Measurements from ENCODE around the gene PAQR4.
"Not testable (repeated sequence)": the region's sequence is repeated elsewhere in the genome, so short reads cannot be mapped to it uniquely, and the experiment has no call there.

The PAQR4 gene

DNA sequence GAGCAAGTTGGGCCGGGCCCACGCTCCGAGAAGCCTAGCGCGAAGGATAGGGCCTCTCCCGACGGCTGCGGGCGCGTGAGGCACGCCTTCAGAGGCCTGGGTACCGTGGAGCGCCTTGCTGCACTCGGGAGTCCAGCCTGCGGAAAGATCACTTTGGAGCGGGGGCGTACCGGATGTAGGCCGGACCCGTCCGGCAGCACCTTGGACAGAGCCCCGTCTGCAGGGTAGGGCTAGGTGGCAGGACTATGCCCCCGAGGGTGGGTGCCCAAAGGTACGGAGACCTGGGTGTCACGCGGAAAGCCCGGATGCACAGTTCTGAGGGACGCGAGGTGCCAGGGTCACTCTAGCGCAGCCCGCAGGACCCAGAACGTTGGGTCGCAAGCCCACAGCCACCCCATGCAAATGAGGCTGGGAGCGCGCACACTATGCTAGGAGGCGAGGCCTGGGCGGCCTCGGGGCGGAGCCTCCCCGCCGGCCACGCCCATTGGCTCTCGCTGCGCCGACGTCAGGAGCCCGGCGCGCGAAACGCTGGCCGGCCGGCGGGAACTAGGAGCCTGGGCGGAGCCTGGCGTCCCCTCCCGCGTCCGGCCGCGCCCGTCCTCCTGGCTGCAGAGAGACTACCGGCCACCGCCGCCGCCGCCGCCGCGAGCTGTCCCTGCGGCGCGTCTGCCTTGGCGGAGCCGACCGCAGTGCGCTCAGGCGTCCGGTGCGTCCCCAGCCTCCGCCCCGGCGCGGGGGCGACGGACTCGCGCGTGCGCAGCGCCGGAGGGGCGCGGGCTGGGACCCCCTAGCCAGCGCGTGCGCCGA, at the start of gene PAQR4:
Gene PAQR4, plus strand, starts transcription at position 611 of the 807 bp plus-strand sequence. CDS start 327 bp downstream, outside the sequence.
- peak; percentile 86 to 91 for DNase-seq (ENCODE audit: low spot score in 2 of 2)
- Histone ChIP-seq H3K36me3 (replicated peaks) (peaks cover 45% of the 10 kb centered on the region), H3K9me3 (no peaks in the 10 kb centered on the region), H3K4me3 (peak within 1 kb of the TSS; percentile 93), H3K27me3 (ENCODE audit: low read depth) (no peaks in the 10 kb centered on the region), H3K4me1 (peaks cover 21% of the 10 kb centered on the region)
- in situ Hi-C loops (cut with MboI; ENCODE audit: low sequenced_read_pairs) = no loop called here

DNA sequence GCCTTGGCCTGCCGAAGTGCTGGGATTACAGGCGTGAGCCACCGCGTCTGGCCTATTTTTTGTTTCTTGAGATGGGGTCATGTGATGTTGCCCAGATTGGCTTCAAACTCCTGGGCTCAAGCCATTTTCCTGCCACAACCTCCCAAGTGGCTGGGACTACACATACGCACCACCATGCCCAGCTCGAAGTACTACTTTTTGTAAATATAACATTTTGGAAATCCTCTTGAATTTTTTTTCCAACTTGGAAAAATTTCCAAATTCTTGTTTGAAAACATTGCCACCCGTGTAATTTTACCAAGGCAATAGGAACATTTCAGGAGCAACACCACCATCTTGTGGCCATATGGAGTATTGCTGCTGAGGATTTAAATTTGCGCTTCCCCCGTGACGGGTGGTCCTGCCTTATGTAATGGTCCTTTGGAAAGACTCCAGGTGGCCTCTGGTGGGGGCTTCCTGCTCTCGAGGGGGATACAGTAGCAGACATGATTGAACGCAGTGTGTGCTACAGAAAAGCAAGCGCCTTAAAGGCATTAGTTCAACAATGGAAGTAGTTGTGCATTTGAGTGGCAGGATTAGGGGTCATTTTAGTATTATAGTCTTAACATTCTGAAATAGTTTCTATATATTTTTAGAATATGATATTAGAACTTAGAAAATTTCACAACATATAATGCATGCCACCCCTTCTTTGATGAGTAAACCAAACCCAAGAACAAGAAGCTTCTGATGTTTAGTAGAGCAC, 49.5 kb upstream of the PAQR4 start:
- peak; percentile 34 to 75 for DNase-seq (ENCODE audit: low spot score in 2 of 2)
- H3K4me1 ChIP-seq = no peaks in the 10 kb centered on the region
- in situ Hi-C loops (cut with MboI; ENCODE audit: low sequenced_read_pairs) = no loop called here
- H3K9me3 ChIP-seq = no peaks in the 10 kb centered on the region
- H3K36me3 ChIP-seq (replicated peaks) = peaks cover 18% of the 10 kb centered on the region
- no peaks in the 10 kb centered on the region for H3K27me3 ChIP-seq (ENCODE audit: low read depth)
- H3K4me3 ChIP-seq = no peak overlapping the region

GRCh38 chr16:2923481-2923880, 45.7 kb upstream of the PAQR4 start:
- Histone ChIP-seq H3K4me3 (no peak overlapping the region), H3K4me1 (peaks cover 10% of the 10 kb centered on the region; the same call in 1 of the 2 replicates), H3K9me3 (no peaks in the 10 kb centered on the region), H3K36me3 (replicated peaks) (0 out of 2 replicates have a peak, but pooled peaks cover 3% of the 10 kb centered on the region), H3K27me3 (ENCODE audit: low read depth) (no peaks in the 10 kb centered on the region)
- DNase-seq (ENCODE audit: low spot score in 2 of 2) = no peak
- in situ Hi-C loops (cut with MboI; ENCODE audit: low sequenced_read_pairs) = no loop called here

DNA sequence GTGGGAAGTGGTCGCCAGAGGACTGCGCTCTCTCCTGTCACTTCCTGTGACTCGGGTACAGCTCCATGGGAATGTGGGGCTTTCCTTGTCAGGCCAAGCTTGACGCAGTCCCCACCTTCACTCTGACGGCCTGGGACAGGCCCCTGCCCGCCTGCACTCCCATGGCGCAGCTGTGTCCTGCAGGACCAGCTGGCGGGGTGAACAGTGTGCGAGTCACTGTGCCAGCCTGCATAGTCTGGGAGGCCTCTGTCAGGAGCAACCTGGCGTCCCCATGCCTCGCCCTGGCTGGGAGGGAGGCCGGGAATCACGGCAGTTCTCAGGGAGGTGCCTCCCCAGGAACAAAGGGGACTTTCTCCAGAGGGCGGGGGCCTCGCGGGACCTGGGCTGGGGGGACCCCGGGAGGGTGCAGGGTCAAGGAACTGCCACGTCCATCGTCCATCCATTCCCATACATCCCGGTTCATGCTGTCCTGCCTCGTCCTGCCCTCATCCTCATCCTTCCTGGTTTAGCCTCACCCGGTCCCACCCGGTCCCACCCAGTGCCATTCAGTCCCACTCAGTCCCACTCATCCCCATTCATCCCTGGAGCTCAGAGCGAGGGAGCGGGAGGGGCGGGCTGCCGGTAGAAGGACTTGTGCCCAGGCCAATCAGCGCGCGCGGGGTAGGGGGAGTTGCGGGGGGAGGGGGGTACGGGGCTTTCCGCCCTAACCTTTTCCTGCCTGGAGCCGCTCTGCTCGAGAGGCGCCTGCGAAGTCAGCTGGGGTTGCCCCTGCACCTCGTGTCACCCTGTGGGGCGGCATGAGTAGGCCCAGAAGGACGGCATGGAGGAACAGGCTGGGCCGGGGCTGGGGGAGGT, 44.0 kb upstream of the PAQR4 start:
- H3K36me3 ChIP-seq (replicated peaks) = 0 out of 2 replicates have a peak, but pooled peaks cover 3% of the 10 kb centered on the region
- H3K27me3 ChIP-seq (ENCODE audit: low read depth) = no peaks in the 10 kb centered on the region
- in situ Hi-C loops (cut with MboI; ENCODE audit: low sequenced_read_pairs) = no loop called here
- peaks cover 10% of the 10 kb centered on the region; the same call in 1 of the 2 replicates for H3K4me1 ChIP-seq
- no peak for DNase-seq (ENCODE audit: low spot score in 2 of 2)
- no peaks in the 10 kb centered on the region for H3K9me3 ChIP-seq
- H3K4me3 ChIP-seq = no peak overlapping the region

DNA sequence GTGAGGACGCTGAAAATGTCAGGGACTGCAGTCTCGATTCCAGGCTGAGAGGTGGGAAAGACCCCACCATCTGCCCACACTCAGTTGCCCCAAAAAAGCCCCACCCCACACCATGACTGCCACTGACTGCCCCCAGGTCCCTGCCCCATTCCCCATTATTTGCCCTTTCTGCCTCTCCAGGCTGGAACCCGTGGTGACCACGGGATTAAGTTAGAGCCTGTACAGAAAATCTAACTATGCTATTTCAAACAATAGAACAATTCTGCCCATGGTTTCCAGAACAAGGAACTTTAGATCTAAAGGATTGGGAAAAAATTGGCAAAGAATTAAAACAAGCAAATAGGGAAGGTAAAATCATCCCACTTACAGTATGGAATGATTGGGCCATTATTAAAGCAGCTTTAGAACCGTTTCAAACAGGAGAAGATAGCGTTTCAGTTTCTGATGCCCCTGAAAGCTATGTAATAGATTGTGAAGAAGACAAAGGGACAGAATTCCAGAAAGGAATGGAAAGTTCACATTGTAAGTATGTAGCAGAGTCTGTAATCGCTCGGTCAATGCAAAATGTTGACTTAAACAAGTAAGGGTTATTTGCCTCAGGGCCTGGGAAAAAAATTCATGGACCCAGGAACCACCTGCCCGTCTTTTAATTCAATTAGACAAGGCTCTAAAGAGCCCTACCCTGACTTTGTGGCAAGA, 43.0 kb upstream of the PAQR4 start:
- Histone ChIP-seq H3K4me3 (no peak overlapping the region), H3K4me1 (peaks cover 10% of the 10 kb centered on the region; the same call in 1 of the 2 replicates), H3K36me3 (replicated peaks) (peaks cover 3% of the 10 kb centered on the region; the same call in 1 of the 2 replicates), H3K9me3 (no peaks in the 10 kb centered on the region), H3K27me3 (ENCODE audit: low read depth) (no peaks in the 10 kb centered on the region)
- no peak for DNase-seq (ENCODE audit: low spot score in 2 of 2)
- in situ Hi-C loops (cut with MboI; ENCODE audit: low sequenced_read_pairs) = no loop called here

DNA sequence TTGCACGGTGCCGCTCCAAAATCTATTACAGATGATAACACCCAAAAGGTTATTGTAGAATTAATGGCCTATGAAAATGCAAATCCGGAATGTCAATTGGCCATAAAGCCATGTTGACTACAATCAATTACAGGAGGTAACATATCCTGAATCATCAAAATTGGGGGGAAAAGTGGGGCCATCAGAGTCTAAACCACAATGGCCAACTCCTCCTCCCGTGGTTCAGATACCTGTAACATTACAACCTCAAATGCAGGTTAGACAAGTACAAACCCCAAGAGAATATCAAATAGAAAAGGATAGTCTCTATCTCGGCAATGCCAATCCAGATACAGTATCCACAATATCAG, 42.5 kb upstream of the PAQR4 start:
- H3K36me3 ChIP-seq (replicated peaks) = peaks cover 3% of the 10 kb centered on the region; the same call in 1 of the 2 replicates
- no peak for DNase-seq (ENCODE audit: low spot score in 2 of 2)
- in situ Hi-C loops (cut with MboI; ENCODE audit: low sequenced_read_pairs) = no loop called here
- H3K4me1 ChIP-seq = peaks cover 10% of the 10 kb centered on the region; the same call in 1 of the 2 replicates
- no peaks in the 10 kb centered on the region for H3K9me3 ChIP-seq
- H3K4me3 ChIP-seq = no peak overlapping the region
- H3K27me3 ChIP-seq (ENCODE audit: low read depth) = no peaks in the 10 kb centered on the region

DNA sequence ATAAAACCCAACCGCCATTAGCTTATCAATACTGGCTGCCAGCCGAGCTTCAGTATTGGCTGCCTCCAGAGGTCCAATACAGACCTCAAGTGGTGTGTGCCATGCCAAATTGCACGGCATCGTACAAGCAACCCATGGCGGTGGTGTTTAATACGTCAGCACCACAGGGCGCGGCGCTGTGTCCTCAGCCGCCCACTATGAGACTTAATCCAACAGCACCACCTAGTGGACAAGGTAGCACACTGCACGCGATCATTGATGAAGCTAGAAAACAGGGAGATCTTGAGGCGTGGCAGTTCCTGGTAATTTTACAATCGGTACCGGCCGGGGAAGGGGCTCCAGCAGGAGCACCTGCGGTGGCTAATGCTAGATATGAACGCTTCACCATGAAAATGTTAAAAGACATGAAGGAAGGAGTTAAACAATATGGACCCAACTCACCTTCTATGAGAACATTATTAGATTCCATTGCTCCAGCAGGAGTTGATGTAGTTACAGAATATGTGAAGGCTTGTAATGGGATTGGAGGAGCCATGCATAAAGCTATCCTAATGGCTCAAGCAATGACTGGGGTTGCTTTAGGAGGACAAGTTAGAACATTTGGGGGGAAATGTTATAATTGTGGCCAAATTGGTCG, 42.0 kb upstream of the PAQR4 start:
- Histone ChIP-seq H3K4me3 (no peak overlapping the region), H3K9me3 (no peaks in the 10 kb centered on the region), H3K27me3 (ENCODE audit: low read depth) (no peaks in the 10 kb centered on the region), H3K36me3 (replicated peaks) (no peaks in the 10 kb centered on the region; the same call in 1 of the 2 replicates), H3K4me1 (peaks cover 10% of the 10 kb centered on the region; the same call in 1 of the 2 replicates)
- in situ Hi-C loops (cut with MboI; ENCODE audit: low sequenced_read_pairs) = no loop called here
- DNase-seq (ENCODE audit: low spot score in 2 of 2) = peak; percentile 69 to 90

- H3K4me1 ChIP-seq; DNase-seq (ENCODE audit: low spot score in 2 of 2); H3K9me3 ChIP-seq; H3K4me3 ChIP-seq; H3K36me3 ChIP-seq (replicated peaks); in situ Hi-C loops (cut with MboI; ENCODE audit: low sequenced_read_pairs); H3K27me3 ChIP-seq (ENCODE audit: low read depth): not testable (repeated sequence)
Observed at GRCh38 chr16:2928151-2928550, 41.0 kb upstream of the PAQR4 start.

DNA sequence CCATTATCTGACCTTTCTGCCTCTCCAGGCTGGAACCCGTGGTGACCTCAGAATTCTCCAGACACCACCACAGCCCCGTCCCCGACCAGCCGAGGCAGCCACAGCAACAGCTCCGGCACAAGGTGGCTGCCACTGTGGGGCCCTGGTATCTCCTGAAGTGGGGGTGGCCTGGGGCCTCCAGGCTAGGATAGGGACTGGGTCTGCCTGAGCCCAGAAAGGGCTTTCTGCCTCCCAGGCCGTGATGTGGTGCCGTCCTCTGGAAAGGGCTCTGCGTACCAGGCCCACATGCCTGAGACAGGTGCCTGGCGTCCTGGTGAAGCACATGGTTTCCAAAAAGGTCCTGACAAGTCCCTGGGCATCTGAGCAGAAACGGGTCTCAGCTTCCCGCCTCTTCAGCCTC, 40.4 kb upstream of the PAQR4 start:
- in situ Hi-C loops (cut with MboI; ENCODE audit: low sequenced_read_pairs) = no loop called here
- Histone ChIP-seq H3K4me1 (peaks cover 10% of the 10 kb centered on the region; the same call in 1 of the 2 replicates), H3K4me3 (no peak overlapping the region), H3K9me3 (no peaks in the 10 kb centered on the region), H3K27me3 (ENCODE audit: low read depth) (no peaks in the 10 kb centered on the region), H3K36me3 (replicated peaks) (no peaks in the 10 kb centered on the region; the same call in none of the 2 replicates)
- no peak for DNase-seq (ENCODE audit: low spot score in 2 of 2)

- peaks cover 10% of the 10 kb centered on the region; the same call in 1 of the 2 replicates for H3K4me1 ChIP-seq
- H3K4me3 ChIP-seq = no peak overlapping the region
- peaks cover 4% of the 10 kb centered on the region for H3K36me3 ChIP-seq (replicated peaks)
- H3K9me3 ChIP-seq = no peaks in the 10 kb centered on the region
- DNase-seq (ENCODE audit: low spot score in 2 of 2) = no peak
- in situ Hi-C loops (cut with MboI; ENCODE audit: low sequenced_read_pairs) = no loop called here
- no peaks in the 10 kb centered on the region for H3K27me3 ChIP-seq (ENCODE audit: low read depth)
Observed at GRCh38 chr16:2929693-2930092, 39.5 kb upstream of the PAQR4 start.

DNA sequence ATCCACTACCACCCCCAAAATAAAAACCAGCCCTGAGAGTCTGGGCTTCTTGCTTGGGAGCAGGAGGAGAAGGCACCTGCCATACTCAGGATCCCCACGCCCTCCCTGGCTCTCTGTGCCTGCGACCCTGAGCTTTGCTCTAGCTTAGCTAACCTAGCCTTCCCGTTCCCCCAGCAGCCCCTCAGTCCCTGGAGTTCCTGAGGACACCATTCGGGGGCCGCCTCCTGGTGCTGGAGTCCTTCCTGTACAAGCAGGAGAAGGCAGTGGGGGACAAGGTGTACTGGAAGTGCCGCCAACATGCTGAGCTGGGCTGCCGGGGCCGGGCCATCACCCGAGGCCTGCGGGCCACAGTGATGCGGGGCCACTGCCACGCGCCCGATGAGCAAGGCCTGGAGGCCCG, 38.9 kb upstream of the PAQR4 start:
- no peak overlapping the region for H3K4me3 ChIP-seq
- no peak for DNase-seq (ENCODE audit: low spot score in 2 of 2)
- H3K4me1 ChIP-seq = peaks cover 10% of the 10 kb centered on the region; the same call in 1 of the 2 replicates
- no peaks in the 10 kb centered on the region for H3K27me3 ChIP-seq (ENCODE audit: low read depth)
- in situ Hi-C loops (cut with MboI; ENCODE audit: low sequenced_read_pairs) = no loop called here
- no peaks in the 10 kb centered on the region for H3K9me3 ChIP-seq
- H3K36me3 ChIP-seq (replicated peaks) = peaks cover 4% of the 10 kb centered on the region

DNA sequence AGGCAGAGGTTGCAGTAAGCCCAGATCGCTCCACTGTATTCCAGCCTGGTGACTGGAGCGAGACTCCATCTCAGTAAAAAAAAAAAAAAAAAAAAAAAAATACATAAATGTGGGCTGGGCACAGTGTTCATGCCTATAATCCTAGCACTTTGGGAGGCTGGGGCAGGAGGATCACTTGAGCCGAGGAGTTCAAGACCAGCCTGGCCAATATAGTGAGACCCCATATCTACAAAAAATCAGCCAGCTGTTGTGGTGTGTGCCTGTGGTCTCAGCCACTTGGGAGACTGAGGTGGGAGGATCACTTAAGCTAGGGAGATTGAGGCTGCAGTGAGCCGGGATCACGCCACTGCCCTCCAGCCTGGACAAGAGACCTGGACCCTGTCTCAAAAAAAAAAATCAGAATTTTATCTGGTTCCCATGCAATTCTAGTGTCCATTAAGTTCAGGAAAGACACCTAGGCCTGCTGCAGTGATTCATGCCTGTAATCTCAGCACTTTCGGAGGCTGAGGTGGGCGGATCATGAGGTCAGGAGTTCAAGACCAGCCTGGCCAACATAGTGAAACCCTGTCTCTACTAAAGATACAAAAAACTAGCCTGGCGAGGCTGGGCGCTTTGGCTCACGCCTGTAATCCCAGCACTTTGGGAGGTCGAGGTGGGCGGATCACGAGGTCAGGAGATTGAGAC, 37.8 kb upstream of the PAQR4 start:
- in situ Hi-C loops (cut with MboI; ENCODE audit: low sequenced_read_pairs); H3K36me3 ChIP-seq (replicated peaks); H3K4me1 ChIP-seq: not testable (repeated sequence)

More for the DNA sequence above, 37.8 kb upstream of the PAQR4 start:
- H3K9me3 ChIP-seq; H3K4me3 ChIP-seq; DNase-seq (ENCODE audit: low spot score in 2 of 2); H3K27me3 ChIP-seq (ENCODE audit: low read depth): not testable (repeated sequence)

Measured in HAP-1 (cell line).